ENCODE results near the gene KMT2D. TPM values are rescaled to one million over a fixed set of nuclear protein-coding genes. Genes with fewer than 3 reads are reported as not detected.
A peak's percentile ranks its signal among the peaks of the same experiment; 100 is the strongest.

KMT2D gene
- total RNA-seq, 1 donor from 2014 or later: 20.0 TPM

DNA sequence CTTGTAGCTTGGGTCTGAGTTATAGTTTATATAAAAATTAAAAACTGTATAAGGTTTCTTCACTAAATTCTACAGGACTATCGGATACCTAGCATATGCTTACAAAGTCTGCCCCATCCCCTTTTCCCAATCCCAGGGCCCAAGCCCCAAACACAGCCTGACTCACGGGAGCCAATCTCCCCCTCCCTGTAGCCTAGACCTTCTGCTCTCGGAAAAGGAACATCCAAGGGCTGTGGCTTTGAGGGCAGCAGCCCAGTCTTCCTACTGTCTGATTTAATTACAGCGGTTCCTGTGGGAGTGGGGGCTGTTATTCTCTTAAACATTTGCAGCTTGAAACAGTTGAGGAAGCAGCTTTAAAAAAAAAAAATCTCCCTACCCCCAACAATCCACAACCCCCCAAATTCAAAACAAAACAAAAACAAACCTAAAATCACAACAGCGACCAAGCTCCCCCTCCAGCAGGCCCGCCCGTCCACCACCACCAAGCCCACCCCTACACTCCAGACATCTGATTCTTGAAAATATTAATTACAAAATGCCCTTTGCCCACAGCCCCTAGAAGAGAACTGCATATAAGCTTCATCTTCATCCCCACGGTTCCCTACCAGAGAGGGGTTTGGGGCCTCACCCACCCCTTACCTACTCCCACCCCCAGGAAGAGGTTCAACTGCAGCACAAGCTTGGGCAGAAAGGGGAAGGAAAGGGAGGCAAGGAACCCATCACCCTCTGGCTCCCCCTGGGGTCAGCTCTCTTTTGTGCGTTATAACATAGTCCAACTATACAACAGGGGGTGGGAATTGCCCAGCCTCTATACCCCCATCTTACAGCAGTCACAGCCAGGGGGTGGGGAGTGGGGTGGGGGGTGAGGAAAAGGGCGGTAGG is 40.9 kb downstream of the KMT2D start:
- DNase-seq (ENCODE audit: low read depth in 2 of 2): peak in 1 of 2 donors; percentile 43

DNA sequence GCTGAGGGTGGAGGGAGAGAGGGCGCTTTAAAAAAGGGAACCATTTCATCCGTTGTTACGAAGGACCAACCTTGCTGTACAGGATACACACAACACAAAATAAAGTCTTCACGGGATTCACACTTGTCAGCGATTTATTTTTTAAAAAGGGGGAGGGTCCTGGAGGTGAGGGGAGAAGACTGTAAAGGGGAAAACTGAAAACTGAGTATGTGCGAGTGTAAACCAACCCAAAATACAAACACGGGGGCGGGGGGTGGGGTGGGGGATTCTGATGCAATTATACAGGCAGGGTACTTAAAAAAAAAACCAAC is 41.5 kb downstream of the KMT2D start:
- DNase-seq (ENCODE audit: low read depth in 2 of 2): no peak

DNA sequence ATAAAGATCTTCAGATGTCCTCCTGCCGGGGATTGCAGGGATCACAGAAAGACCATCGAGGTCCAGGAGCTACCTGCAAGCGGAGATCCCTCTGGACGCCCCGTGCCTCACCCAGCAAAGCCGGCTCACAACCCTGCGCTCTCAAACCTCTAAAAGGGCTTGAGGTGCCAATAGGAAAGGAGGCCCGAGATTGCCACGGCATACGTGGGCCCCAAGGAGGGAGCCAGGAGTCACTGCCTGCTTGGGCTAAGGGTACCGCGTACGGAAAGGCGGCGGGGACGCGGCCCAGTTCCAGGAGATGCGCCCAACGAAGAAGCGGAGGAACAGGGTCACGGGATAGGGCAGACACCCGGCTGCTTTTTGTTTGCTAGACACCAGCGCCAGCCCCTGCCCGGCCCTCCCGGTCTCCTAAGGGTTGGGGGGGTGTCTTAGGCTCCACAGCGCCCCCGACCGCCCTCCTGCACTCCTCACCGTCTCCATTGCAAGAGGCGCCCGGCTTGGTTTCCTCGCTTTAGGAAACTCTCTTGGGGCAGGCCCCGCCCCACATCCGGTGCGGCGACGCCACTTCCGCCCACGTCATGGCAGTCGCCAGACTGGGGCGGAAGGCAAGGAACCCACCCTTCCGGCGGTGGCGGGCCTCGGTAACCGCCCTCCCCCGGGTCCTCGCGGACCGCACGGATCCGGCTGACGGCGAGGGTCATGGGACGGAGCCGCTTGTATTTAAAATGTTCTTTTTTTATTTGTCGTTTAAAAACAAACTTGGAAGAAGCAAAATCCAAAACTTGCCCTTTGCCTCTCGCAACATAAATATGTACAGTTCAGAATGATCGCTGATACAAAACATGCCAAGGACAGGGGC is 42.1 kb downstream of the KMT2D start, which contains the start of gene PRKAG1:
Gene PRKAG1 (minus strand): TSS at position 516 of the 859 bp plus-strand sequence. CDS start 36 bp downstream, at position 480.
- peak; percentile 91 to 98 for DNase-seq (ENCODE audit: low read depth in 2 of 2)

DNA sequence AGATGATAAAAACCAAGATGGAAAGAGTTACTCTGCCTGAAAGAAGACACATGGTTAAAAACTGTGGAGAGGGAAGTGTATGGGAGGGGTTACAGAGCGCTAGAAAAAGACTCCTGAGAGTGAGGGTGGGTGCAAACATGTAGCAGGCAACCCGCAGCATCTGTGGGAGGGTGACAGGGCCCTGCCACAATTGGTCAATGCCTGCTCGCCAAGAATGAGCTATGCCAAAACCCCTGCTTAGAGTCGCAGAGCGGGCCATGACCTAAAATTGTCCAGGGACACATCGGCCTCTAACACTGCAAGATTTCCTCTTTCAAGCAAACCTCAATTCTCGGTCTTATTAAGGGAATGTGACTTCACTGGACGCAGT is 42.7 kb downstream of the KMT2D start:
- no peak for DNase-seq (ENCODE audit: low read depth in 2 of 2)

DNA sequence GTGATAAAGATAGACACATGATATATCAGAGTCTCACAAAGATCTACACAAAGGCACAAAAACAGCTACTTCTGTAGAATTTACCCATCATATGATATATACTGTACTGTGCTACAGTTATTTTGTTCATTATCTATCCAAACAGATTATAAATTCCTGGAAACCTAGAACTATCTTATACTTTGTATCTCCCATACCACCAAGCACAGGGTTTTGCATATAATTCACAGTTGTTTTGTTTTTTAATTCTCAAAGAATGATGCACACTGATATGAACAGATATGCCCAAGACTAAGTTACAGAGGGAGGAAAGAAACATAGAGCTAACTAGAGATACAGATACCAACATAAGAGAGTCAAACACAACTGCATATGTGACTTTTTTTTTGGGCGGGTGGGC is 45.4 kb downstream of the KMT2D start:
- DNase-seq (ENCODE audit: low read depth in 2 of 2): no peak

DNA sequence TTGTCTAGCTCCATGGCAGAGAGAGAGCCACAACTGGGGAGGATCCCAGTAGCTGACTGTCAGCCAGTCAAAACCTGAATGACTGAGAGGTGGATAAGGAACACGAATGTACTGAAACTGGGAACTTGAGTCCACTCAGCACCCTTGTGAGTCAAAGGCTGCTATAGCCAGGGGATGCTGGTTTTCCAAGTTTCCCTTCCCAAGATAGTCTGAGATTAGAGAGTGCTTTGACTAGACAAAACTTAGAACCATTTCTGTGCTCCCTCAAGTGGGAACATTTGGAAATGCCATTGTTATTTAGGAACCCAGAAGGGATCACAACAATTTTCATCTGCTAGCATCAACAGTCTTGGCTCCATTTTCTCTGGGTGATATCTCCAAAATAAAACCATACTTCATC is 46.0 kb downstream of the KMT2D start:
- no peak for DNase-seq (ENCODE audit: low read depth in 2 of 2)

DNA sequence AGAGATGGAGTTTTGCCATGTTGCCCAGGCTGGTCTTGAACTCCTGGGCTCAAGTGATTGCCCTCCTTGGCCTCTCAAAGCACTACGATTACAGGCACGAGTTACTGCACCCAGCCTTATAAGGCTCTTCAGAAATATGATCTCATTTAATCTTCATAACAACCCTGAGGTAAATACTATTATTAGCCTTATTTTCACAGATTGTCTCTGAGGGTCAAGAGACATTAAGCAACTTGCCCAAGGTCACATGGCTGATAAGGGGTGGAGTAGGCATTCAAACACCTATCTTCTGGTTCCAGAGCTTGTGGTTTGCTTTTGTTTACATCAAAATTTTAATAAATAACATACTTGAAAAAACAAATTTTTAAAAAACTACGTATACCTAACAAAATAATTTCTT is 47.2 kb downstream of the KMT2D start:
- no peak for DNase-seq (ENCODE audit: low read depth in 2 of 2)

DNA sequence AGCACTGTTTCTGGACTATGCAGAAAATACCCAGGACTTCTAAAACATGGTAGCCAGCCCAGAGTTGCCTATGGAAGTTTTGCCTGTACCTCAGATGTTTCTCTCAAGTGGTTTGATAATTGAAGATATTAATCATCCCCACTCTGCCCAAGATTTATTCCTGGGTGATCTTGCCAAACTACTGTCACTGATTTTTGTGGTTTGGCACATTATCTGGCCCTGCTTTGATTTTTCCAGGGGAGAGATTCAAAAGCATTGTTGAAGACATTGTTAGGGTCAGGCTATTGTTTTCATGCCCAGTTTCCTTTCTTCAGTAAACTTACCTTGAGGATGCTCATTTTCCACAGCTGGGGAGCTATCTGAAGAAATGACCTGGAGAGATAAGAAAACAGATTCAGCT is 47.9 kb downstream of the KMT2D start:
- DNase-seq (ENCODE audit: low read depth in 2 of 2): no peak

Other genes starting within 250 kb of the KMT2D start
- gene CACNB3, start 242.3 kb downstream of the KMT2D start, total RNA-seq: 6.9 and 8.1 TPM in 2 replicates
- 60.0 and 67.6 TPM in 2 replicates for gene DDX23, start 208.6 kb downstream of the KMT2D start, total RNA-seq
- gene RND1, start 194.9 kb downstream of the KMT2D start, total RNA-seq: 3.2 and 6.1 TPM in 2 replicates
- 9.9 and 12.3 TPM in 2 replicates for gene FKBP11, start 135.3 kb downstream of the KMT2D start, total RNA-seq
- 40.7 and 50.4 TPM in 2 replicates for gene ARF3, start 103.3 kb downstream of the KMT2D start, total RNA-seq
- gene WNT10B, start 89.1 kb downstream of the KMT2D start, total RNA-seq: 0.13 TPM in 2 replicates
- gene WNT1, start 82.5 kb downstream of the KMT2D start, total RNA-seq: not detected in 2 replicates
- under 0.01 and 0.13 TPM in 2 replicates for gene DDN, start 61.4 kb downstream of the KMT2D start, total RNA-seq
- 37.4 and 44.5 TPM in 2 replicates for gene PRKAG1, start 42.0 kb downstream of the KMT2D start, total RNA-seq
- 1.9 and 2.2 TPM in 2 replicates for gene RHEBL1, start 9.2 kb upstream of the KMT2D start, total RNA-seq
- gene DHH, start 34.0 kb upstream of the KMT2D start, total RNA-seq: 0.25 and 0.39 TPM in 2 replicates
- gene LMBR1L, start 50.1 kb upstream of the KMT2D start, total RNA-seq: 79.7 and 97.0 TPM in 2 replicates
- gene TUBA1B, start 70.6 kb upstream of the KMT2D start, total RNA-seq: 914 and 1,463 TPM in 2 replicates
- gene TUBA1A, start 128.3 kb upstream of the KMT2D start, total RNA-seq: 771 and 815 TPM in 2 replicates
- gene TUBA1C, start 204.3 kb upstream of the KMT2D start, total RNA-seq: 174 and 194 TPM in 2 replicates
- gene PRPH, start 234.4 kb upstream of the KMT2D start, total RNA-seq: not detected in 2 replicates

Measured in dermis microvascular lymphatic vessel endothelial cell (primary cell).